GM21526 (cell line): ENCODE measurements around the gene RNF111.
A peak's percentile ranks its signal among the peaks of the same experiment; 100 is the strongest.
"Not testable (repeated sequence)": the region's sequence is repeated elsewhere in the genome, so short reads cannot be mapped to it uniquely, and the experiment has no call there.

Experiments used
- ATAC-seq: cut with Tn5 transposase; IDR thresholded peaks from one replicate; pipeline ENCODE4 v1.9.1; 2021; ENCODE audit warnings: moderate library complexity; ENCODE audit not compliant: unreplicated experiment, low FRiP score

The RNF111 gene

DNA sequence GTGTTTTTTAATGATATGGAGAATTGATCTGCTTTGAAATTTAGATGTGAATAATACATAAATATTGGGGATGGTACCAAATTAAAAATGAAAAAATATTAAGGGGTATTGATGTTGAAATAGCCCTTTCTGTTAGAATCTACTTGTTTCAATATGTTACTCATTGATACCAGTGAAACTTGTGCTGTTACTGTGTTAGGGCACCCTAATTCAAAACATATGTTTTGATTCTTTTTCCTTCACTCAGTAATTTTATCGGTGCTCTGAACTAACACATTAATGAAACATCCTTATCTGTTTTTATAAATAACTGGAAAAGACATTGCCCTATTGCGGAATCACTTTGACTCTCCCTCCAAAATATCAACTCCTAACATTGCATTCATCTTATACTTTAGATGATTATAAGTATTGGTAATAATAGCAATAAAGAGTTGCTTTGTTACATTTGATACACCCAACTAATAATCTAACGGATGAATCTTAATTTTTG is 65.5 kb downstream of the RNF111 start:
- no peak for ATAC-seq

DNA sequence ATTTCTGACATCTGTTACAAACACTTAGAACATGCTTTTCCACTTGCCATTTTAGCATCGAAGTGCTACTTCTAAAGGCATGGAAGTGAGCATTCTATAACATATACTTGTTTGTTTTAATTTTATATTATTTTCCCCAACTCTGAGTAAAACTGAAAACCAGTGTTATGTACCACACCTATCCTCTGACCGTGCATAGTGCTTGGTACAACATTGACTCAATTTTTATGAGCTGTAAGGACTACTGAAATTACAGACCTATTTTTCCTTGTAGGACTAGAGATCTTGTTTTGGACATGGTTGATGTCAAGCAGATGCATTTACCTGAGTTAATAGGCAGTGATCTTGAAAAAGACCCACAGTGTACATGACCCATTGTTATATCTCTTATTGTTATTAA is 66.0 kb downstream of the RNF111 start:
- ATAC-seq, result no peak

DNA sequence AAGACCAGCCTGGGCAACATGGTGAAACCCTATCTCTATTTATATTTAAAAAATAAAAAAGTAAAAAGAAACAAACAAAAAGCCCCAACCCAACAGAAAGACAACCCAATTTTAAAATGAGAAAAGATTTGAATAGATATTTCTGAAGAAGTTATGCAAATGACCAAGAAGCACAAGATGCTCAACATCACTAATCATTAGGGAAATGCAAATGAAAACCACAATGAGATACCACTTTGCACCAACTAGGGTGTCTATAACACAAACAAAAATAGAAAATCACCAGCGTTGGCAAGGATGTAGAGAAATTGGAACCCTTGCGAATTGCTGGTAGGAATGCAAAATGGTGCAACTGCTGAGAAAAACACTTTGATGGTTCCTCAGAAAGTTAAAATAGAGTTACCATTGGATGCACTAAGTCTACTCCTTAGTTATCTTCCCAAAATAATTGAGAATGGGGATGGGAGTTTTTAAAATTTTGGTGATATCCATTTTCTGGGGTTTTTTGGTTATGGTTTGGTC is 71.7 kb downstream of the RNF111 start:
- no peak for ATAC-seq

GRCh38 chr15:59060348-59060747 is 72.9 kb downstream of the RNF111 start:
- no peak for ATAC-seq

GRCh38 chr15:59063042-59063441 is 75.6 kb downstream of the RNF111 start:
- ATAC-seq, result no peak

GRCh38 chr15:59069430-59069829 is 82.0 kb downstream of the RNF111 start:
- ATAC-seq, result no peak

DNA sequence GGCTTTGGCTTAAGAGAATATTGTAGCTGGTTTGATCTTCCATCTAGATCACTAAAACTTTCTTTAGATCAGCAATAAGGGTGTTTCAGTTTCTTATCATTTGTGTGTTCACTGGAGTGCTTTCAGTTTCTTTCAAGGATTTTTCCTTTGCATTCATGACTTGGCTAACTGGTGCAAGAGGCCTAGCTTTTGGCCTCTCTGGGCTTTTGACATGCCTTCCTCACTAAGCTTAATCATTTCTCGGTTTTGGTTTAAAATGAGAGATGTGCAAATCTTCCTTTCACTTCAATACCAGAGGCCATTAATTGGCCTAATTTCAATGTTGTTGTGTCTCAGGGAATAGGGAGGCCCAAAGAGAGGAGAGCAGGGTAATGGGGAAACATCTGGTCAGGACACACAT is 87.1 kb downstream of the RNF111 start:
- no peak for ATAC-seq

- no peak for ATAC-seq
Measured at GRCh38 chr15:59087731-59088130, 100.3 kb downstream of the RNF111 start.

- ATAC-seq, result no peak
Measured at GRCh38 chr15:59094077-59094476, 106.6 kb downstream of the RNF111 start.

- ATAC-seq, result no peak
Measured at GRCh38 chr15:59096429-59096828, 109.0 kb downstream of the RNF111 start.

DNA sequence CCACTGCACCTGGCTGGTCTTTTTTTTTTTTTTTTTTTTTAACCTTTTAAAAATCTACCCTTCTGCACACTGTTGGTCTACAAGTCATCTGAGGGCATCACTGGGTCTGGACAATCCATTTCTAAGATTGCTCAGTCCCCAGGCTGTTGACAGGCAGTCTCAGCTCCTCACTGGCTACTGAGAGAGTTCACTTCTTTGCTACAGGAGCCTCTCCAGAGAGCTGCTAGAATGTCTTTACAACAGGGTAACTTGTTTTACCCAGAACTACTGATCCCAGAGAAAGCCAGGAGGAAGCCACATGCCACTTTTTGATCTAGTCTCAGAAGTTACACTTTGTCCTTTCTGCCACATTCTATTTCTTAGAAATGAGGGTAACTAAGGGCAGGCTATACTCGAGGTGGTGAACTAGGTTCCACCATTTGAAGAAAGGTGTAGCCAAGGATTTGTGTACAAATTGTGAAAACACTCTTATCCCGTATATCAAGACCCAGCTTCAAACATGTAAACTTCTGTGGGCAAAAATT is 111.8 kb downstream of the RNF111 start:
- no peak for ATAC-seq

- ATAC-seq, result peak; percentile 27
Measured at GRCh38 chr15:59104602-59104911, 117.1 kb downstream of the RNF111 start.

DNA sequence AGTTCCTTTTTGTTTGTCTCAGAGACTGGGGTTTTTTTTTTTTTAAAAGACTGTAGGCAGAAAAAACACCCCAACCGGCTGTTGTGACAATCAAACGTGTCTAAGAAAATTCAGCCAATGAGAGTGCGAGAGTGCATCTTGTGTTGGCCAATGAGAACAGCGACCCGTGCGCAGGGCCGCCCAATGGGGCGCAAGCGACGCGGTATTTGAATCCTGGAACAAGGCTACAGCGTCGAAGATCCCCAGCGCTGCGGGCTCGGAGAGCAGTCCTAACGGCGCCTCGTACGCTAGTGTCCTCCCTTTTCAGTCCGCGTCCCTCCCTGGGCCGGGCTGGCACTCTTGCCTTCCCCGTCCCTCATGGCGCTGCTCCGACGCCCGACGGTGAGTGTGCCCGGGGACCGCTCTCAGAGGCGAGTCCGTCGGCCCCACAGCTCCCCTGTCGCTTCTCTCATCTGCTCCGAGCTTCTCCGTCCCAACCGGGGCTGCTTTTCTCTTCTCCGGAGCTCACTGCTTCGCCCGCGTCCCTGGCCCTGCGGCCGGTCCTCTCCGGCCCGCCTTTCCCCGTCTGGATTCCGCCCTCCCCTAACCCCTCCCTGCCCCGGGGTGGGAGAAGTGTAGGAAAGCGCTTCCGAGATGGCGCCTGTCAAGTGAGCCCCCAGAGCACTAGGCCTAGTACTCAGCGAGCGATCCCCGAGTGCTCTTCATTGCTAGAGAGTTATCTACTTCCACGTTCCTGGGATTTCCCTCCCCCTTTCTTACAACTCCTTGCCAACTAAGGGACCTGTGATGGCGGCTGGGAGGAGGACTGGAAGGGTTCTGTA is 117.7 kb downstream of the RNF111 start, which contains the start of gene CCNB2:
CCNB2 (plus strand) TSS at position 235 of the 821 bp plus-strand sequence; CDS start at position 358, 123 bp downstream.
- ATAC-seq, result peak; percentile 94

GRCh38 chr15:59105854-59106253 is 118.4 kb downstream of the RNF111 start:
- no peak for ATAC-seq

GRCh38 chr15:59111251-59111650 is 123.8 kb downstream of the RNF111 start:
- no peak for ATAC-seq

- no peak for ATAC-seq
Measured at GRCh38 chr15:59115047-59115446, 127.6 kb downstream of the RNF111 start.

- ATAC-seq, result no peak
Measured at GRCh38 chr15:59116141-59116540, 128.7 kb downstream of the RNF111 start.

- no peak for ATAC-seq
Measured at GRCh38 chr15:59116771-59117170, 129.3 kb downstream of the RNF111 start.

GRCh38 chr15:59119625-59120024 is 132.2 kb downstream of the RNF111 start:
- no peak for ATAC-seq

GRCh38 chr15:59120937-59121336 is 133.5 kb downstream of the RNF111 start:
- ATAC-seq, result no peak

GRCh38 chr15:59124261-59124660 is 136.8 kb downstream of the RNF111 start:
- ATAC-seq, result no peak

DNA sequence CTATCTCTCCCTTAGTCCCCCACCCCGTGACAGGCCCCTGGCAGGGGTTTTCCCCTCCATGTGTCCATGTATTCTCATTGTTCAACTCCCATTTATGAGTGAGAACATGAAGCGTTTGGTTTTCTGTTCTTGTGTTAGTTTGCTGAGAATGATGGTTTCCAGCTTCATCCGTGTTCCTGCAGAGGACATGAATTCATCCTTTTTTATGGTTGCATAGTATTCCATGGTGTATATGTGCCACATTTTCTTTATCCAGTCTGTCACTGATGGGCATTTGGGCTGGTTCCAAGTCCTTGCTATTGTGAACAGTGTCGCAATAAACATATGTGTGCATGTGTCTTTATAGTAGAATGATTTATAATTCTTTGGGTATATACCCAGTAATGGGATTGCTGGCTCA is 138.2 kb downstream of the RNF111 start:
- not testable (repeated sequence) for ATAC-seq
